Chondrocyte (in vitro differentiated cells): ENCODE data around the gene SH3BGRL2. TPM values are rescaled to one million over a fixed set of nuclear protein-coding genes. Genes with fewer than 3 reads are reported as not detected.

Experiments
- DNase-seq: peaks from one replicate; pipeline ENCODE4 v3.0.0; 2021; ENCODE audit warnings: mixed read lengths, low spot score
- H3K27ac Mint-ChIP-seq: one replicate; pipeline ENCODE4 v1.8.0; 2021; ENCODE audit warnings: mild to moderate bottlenecking, moderate library complexity, mixed read lengths; ENCODE audit not compliant: unreplicated experiment
- H3K27me3 Mint-ChIP-seq: 2 replicates; pipeline ENCODE4 v1.8.0; 2021; ENCODE audit warnings: low read depth, mixed read lengths
- H3K36me3 Mint-ChIP-seq: 2 replicates; pipeline ENCODE4 v1.8.0; 2021; ENCODE audit warnings: low read depth, mixed read lengths
- H3K4me1 Mint-ChIP-seq: 2 replicates; pipeline ENCODE4 v1.8.0; 2021; ENCODE audit warnings: low read depth, mild to moderate bottlenecking, mixed read lengths
- H3K4me3 Mint-ChIP-seq: one replicate; pipeline ENCODE4 v1.8.0; 2021; ENCODE audit warnings: mild to moderate bottlenecking, moderate library complexity, mixed read lengths; ENCODE audit not compliant: unreplicated experiment
- H3K9me3 Mint-ChIP-seq: 2 replicates; pipeline ENCODE4 v1.8.0; 2021; ENCODE audit warnings: low read depth, mixed read lengths
- CTCF ChIP-seq: fragments of 200-600 bp; sonication (generic); IDR thresholded peaks from 2 replicates; pipeline ENCODE4 v1.5.0; 2021; ENCODE audit warnings: antibody characterized with exemption, mild to moderate bottlenecking, moderate library complexity
- total RNA-seq: library from RNA; stranded (reverse); gene quantifications from 3 replicates; pipeline ENCODE4 v1.2.1, GENCODE V29; 2021

The SH3BGRL2 gene
- total RNA-seq, 1 donor from 2014 or later: 2.7 TPM

DNA sequence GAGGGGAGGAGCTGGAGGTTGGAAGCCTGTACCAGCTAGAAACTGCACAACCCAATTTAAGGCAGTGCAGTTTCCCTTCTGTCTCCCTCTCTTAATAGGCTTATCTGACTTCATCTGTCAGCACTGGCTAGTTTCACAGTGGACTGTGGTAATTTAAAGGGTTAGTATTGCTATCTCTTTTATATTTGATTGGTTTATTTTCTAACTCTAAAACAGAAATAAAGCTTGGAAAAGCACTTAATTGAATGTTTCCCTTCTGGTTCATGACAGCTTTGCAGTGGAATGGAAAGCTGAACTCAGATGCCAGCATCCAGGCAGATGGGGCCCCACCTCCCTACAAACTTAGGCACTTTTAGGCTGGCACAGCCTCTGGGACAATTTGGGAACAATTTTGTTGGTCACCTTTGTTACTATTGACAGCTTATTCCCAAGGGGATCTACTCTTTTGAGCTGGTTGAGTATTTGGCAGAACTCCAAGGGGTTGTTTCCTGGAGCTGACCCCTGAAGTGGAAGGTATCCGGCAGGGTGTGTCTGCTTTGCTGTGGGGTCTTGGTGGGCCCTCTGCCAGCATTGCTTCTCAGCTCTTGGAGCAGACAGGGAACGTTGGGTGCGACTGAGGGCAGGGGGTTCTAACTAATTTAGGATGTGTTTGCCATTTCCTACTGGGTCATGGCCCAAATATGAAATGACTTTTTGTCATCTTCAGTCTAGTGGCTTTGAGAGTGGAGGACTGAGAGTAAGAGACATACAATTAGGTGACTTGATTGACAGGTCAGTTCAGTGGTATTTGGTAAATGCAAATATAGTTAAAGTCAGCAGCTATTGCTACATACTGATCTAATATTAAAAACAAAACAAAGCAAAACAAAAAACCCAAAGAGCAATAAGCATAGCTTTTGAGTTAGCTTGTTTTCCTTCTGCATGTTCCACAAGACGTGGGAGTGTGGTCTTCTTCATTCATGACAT is 9.3 kb downstream of the SH3BGRL2 start:
- Mint-ChIP-seq H3K27me3 (no peaks in the 10 kb centered on the region), H3K9me3 (no peaks in the 10 kb centered on the region), H3K4me1 (no peaks in the 10 kb centered on the region), H3K36me3 (no peaks in the 10 kb centered on the region), H3K4me3 (no peak overlapping the region), H3K27ac (no peak overlapping the region)
- DNase-seq: no peak
- no peak for TF ChIP-seq CTCF

DNA sequence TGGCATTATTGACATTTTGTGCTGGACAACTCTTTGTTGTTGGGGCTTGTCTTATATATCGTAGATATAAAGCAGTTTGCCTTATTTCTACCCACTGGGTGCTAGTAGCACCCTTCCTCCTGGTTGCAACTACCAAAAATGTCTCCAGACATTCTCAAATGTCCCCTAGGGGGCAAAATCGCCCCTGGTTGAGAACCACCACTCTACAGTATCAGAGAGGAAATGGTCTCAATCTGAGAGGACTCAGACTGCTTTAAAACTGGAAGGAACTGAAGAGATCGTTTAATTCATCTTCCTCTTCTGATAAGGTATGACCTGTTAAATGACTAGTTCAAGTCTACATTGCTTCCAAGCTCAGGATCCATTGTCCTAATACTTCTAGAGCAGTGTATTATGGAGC is 14.9 kb downstream of the SH3BGRL2 start:
- H3K4me3 Mint-ChIP-seq: no peak overlapping the region
- H3K27ac Mint-ChIP-seq: no peak overlapping the region
- no peaks in the 10 kb centered on the region for H3K9me3 Mint-ChIP-seq
- no peaks in the 10 kb centered on the region for H3K27me3 Mint-ChIP-seq
- H3K36me3 Mint-ChIP-seq: no peaks in the 10 kb centered on the region
- H3K4me1 Mint-ChIP-seq: no peaks in the 10 kb centered on the region
- DNase-seq: no peak
- TF ChIP-seq CTCF: no peak

GRCh38 chr6:79646561-79646960 is 15.4 kb downstream of the SH3BGRL2 start:
- Mint-ChIP-seq H3K36me3 (no peaks in the 10 kb centered on the region), H3K27ac (no peak overlapping the region), H3K9me3 (no peaks in the 10 kb centered on the region), H3K4me1 (no peaks in the 10 kb centered on the region), H3K27me3 (no peaks in the 10 kb centered on the region), H3K4me3 (no peak overlapping the region)
- TF ChIP-seq CTCF: no peak
- DNase-seq: no peak

DNA sequence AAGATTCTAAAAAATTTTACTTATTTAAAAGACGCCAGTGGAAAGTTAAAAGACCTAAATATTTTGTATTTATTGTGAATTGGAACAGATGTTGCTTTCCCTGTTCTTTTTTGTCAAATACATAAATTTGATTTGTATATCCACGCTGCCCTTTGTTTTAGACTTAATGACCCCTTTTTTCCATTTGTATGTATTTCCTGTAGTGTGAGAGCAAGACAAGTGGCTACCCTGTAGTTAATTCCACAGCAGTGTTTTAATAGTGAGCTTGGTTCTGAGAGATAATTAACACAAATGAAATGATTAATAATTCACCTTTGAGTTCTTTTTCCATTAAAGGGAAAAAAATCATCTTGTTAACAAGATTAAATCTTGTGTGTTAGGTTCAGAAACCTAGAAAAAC is 16.6 kb downstream of the SH3BGRL2 start:
- no peak overlapping the region for H3K27ac Mint-ChIP-seq
- TF ChIP-seq CTCF: no peak
- no peaks in the 10 kb centered on the region for H3K4me1 Mint-ChIP-seq
- H3K27me3 Mint-ChIP-seq: no peaks in the 10 kb centered on the region
- H3K36me3 Mint-ChIP-seq: no peaks in the 10 kb centered on the region
- no peaks in the 10 kb centered on the region for H3K9me3 Mint-ChIP-seq
- DNase-seq: no peak
- no peak overlapping the region for H3K4me3 Mint-ChIP-seq

- H3K9me3 Mint-ChIP-seq: no peaks in the 10 kb centered on the region
- no peak overlapping the region for H3K4me3 Mint-ChIP-seq
- TF ChIP-seq CTCF: no peak
- no peaks in the 10 kb centered on the region for H3K27me3 Mint-ChIP-seq
- H3K4me1 Mint-ChIP-seq: no peaks in the 10 kb centered on the region
- no peak overlapping the region for H3K27ac Mint-ChIP-seq
- H3K36me3 Mint-ChIP-seq: no peaks in the 10 kb centered on the region
- no peak for DNase-seq
Observed at GRCh38 chr6:79648328-79648727, 17.2 kb downstream of the SH3BGRL2 start.
